AG10803 (cell line): Measurements from ENCODE around the gene EPHB2.

Experiments
- DNase-seq: peaks from one replicate; pipeline ENCODE4 v3.0.0; 2010; ENCODE audit warnings: low read depth
- H3K4me3 ChIP-seq: 2 replicates; pipeline ENCODE4 v1.5.1; 2011; ENCODE audit warnings: mild to moderate bottlenecking, low read length, control low read depth
- CTCF ChIP-seq: conservative IDR thresholded peaks from 2 replicates; pipeline ENCODE4 v1.5.1; 2011; ENCODE audit warnings: mild to moderate bottlenecking, low read length, control low read depth, inconsistent platforms

The EPHB2 gene

DNA sequence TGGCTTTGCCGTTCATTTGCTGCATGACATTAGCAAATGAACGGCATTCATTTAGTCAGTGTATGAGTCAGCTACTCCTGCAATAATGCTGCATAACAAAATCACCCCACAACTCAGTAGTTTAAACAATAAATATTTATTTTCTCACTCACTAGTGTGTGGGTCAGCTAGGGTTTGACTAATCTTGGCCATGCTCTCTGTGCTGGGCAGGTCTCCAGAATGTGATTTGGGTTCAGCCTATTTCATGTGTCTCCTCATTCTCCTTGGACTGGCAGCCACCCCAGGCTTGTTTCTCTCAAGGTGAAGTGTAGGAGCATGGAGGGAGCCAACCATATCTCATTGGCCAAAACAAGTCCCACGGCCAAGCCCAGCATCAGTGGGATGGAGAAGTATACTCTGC is 157.7 kb downstream of the EPHB2 start:
- DNase-seq: no peak
- TF ChIP-seq CTCF: no peak
- H3K4me3 ChIP-seq: no peak overlapping the region

DNA sequence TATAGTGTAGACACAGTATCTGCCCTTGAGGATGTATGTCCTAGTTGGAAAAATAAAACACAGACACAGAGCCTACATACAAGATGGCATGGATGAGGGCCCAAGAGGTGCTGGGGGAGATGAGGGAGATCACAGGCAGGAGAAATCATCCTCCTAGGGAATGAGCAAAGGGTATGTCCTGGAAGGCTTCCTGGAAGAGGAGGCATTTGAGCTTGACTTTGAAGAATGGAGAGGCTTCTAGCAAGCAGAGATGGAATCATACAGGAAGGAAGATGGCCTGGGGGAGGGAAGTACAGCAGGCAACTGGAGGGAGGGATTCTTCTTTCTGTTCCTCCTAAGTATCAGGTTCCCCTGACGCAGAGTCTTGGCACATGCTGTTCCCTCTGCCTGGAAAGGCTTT is 158.7 kb downstream of the EPHB2 start:
- no peak overlapping the region for H3K4me3 ChIP-seq
- TF ChIP-seq CTCF: no peak
- DNase-seq: no peak

DNA sequence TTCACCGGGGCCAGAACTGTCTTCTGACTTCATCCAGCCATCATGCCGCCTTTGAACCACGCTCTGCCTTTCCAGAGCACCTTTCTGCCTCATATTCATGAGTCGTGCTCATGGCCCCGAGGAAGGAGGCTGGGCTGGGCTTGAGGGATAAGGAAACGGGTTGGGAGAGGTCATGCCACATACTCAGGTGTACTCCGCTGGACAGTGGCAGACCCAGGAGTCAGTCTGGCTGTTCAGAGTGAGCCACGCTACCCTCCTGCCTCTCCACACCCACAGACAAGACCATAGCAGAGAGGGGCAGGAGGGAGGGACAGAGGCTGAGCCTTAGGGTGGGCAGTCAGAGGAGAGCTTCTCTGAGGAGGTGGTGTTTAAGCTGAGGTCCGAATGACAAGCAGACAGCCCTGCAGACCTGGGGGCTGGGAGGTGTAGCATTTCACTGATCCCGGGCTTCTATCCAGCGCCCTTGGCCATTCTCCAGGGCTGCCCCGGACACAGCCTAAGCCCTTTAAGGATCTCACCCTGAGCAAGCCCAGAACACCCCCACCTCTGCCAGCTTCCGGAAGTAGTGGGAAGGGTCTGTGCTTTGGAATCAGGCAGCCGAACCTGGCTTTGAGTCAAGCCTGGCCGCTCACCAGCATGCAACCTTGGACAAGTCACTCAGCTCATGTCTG is 159.7 kb downstream of the EPHB2 start:
- TF ChIP-seq CTCF: no peak

GRCh38 chr1:22872981-22873664 is 162.5 kb downstream of the EPHB2 start:
- H3K4me3 ChIP-seq: no peak overlapping the region
- no peak for DNase-seq
- TF ChIP-seq CTCF: no peak

More for the DNA sequence above, 159.7 kb downstream of the EPHB2 start:
- H3K4me3 ChIP-seq: no peak overlapping the region
- no peak for DNase-seq

DNA sequence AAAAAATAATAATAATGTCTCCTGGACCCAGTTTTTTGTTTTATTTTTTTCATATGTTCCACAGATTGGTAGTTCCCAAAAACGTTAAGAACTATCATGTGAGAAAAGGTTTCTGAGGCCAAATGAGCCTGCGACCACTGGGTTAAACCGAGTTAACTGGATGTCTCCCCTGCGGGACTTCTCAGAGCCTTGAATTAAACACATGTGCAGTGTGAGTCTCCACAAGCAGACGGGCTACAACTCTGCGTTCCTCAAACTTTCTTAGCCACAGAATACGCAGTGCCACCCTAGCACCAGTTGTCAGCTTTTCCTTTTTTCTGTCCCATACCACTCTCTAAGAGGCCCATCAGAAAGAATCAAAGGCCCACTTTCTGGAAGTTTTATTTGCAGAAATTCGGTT is 164.1 kb downstream of the EPHB2 start:
- H3K4me3 ChIP-seq: no peak overlapping the region
- no peak for TF ChIP-seq CTCF
- no peak for DNase-seq

- H3K4me3 ChIP-seq: no peak overlapping the region
- no peak for TF ChIP-seq CTCF
- DNase-seq: no peak
Observed at GRCh38 chr1:22875241-22875640, 164.6 kb downstream of the EPHB2 start.

GRCh38 chr1:22875841-22876240 is 165.2 kb downstream of the EPHB2 start:
- DNase-seq: no peak
- TF ChIP-seq CTCF: no peak

More at GRCh38 chr1:22875841-22876240, 165.2 kb downstream of the EPHB2 start:
- H3K4me3 ChIP-seq: no peak overlapping the region
